Activated naive CD4-positive, alpha-beta T cell (primary cell): ENCODE measurements around the gene MTHFSD.

Source experiments
- DNase-seq, 4 experiments: peaks; one replicate each; lab custom pipeline; 2025; lab: John Stamatoyannopoulos, UW

The MTHFSD gene

GRCh38 chr16:86530251-86531190 is 24.5 kb downstream of the MTHFSD start:
- no peak for DNase-seq

GRCh38 chr16:86529160-86529559 is 25.9 kb downstream of the MTHFSD start:
- no peak for DNase-seq

- no peak for DNase-seq
Measured at GRCh38 chr16:86528061-86528929, 26.7 kb downstream of the MTHFSD start.

GRCh38 chr16:86527366-86527765 is 27.7 kb downstream of the MTHFSD start:
- DNase-seq, result no peak

- DNase-seq, result no peak
Measured at GRCh38 chr16:86525696-86526095, 29.3 kb downstream of the MTHFSD start.

GRCh38 chr16:86524029-86524428 is 31.0 kb downstream of the MTHFSD start:
- DNase-seq, result no peak

GRCh38 chr16:86523166-86523740 is 31.8 kb downstream of the MTHFSD start:
- no peak for DNase-seq

- DNase-seq, result no peak
Measured at GRCh38 chr16:86522634-86523033, 32.4 kb downstream of the MTHFSD start.

GRCh38 chr16:86521236-86522197 is 33.5 kb downstream of the MTHFSD start:
- no peak for DNase-seq

GRCh38 chr16:86520317-86521210 is 34.5 kb downstream of the MTHFSD start:
- DNase-seq, result no peak

- peak in 3 of 4 experiments; percentile 16 to 37 (median 34) for DNase-seq
Measured at GRCh38 chr16:86519649-86520316, 35.3 kb downstream of the MTHFSD start.

GRCh38 chr16:86519007-86519648 is 35.9 kb downstream of the MTHFSD start:
- DNase-seq, result no peak

- DNase-seq, result no peak
Measured at GRCh38 chr16:86517652-86518258, 37.3 kb downstream of the MTHFSD start.

- no peak for DNase-seq
Measured at GRCh38 chr16:86517033-86517432, 38.0 kb downstream of the MTHFSD start.

GRCh38 chr16:86516623-86517003 is 38.4 kb downstream of the MTHFSD start:
- DNase-seq, result no peak

GRCh38 chr16:86515777-86516622 is 39.0 kb downstream of the MTHFSD start:
- no peak for DNase-seq

- DNase-seq, result no peak
Measured at GRCh38 chr16:86515413-86515776, 39.6 kb downstream of the MTHFSD start.
